ENCODE data around the gene PCDH9. TPM values are rescaled to one million over a fixed set of nuclear protein-coding genes. Genes with fewer than 3 reads are reported as not detected.

The PCDH9 gene
- total and polyA plus RNA-seq, 10 of the 15 experiments (the other 5 are each of a cell fraction or from before 2014, with no cell fraction given) = 0.02 to 2.3 (median 0.05) TPM; not detected in 1

DNA sequence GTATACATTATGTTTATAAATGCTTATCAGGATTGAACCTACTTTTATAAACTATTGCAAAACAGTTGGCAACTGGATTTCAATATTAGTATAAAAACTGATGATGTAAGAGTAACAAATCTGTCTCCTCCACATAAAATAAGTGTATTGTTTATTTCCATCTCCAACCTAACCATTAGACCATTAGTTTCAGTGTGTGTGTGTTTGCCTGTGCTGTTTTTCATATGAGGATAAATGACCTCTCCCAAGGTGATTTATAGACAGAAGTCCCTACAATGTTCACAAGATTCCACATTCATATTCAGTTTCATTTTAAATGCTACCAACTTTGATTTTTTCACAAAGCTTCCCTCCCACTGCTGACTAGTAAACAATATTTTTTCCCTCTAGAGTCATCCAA is 871.6 kb downstream of the PCDH9 start (continued):
- TF ChIP-seq, protein P1, sequence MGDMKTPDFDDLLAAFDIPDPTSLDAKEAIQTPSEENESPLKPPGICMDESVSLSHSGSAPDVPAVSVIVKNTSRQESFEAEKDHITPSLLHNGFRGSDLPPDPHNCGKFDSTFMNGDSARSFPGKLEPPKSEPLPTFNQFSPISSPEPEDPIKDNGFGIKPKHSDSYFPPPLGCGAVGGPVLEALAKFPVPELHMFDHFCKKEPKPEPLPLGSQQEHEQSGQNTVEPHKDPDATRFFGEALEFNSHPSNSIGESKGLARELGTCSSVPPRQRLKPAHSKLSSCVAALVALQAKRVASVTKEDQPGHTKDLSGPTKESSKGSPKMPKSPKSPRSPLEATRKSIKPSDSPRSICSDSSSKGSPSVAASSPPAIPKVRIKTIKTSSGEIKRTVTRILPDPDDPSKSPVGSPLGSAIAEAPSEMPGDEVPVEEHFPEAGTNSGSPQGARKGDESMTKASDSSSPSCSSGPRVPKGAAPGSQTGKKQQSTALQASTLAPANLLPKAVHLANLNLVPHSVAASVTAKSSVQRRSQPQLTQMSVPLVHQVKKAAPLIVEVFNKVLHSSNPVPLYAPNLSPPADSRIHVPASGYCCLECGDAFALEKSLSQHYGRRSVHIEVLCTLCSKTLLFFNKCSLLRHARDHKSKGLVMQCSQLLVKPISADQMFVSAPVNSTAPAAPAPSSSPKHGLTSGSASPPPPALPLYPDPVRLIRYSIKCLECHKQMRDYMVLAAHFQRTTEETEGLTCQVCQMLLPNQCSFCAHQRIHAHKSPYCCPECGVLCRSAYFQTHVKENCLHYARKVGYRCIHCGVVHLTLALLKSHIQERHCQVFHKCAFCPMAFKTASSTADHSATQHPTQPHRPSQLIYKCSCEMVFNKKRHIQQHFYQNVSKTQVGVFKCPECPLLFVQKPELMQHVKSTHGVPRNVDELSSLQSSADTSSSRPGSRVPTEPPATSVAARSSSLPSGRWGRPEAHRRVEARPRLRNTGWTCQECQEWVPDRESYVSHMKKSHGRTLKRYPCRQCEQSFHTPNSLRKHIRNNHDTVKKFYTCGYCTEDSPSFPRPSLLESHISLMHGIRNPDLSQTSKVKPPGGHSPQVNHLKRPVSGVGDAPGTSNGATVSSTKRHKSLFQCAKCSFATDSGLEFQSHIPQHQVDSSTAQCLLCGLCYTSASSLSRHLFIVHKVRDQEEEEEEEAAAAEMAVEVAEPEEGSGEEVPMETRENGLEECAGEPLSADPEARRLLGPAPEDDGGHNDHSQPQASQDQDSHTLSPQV (IDR thresholded peaks at IDR 0.05) = no peak
- TF ChIP-seq SMC3 (IDR thresholded peaks at IDR 0.05; ENCODE audit: borderline replicate concordance, low read length) (no peak), RAD51 (IDR thresholded peaks at IDR 0.05) (no peak), JUNB (IDR thresholded peaks at IDR 0.05) (no peak)
- TF ChIP-seq, protein P2, sequence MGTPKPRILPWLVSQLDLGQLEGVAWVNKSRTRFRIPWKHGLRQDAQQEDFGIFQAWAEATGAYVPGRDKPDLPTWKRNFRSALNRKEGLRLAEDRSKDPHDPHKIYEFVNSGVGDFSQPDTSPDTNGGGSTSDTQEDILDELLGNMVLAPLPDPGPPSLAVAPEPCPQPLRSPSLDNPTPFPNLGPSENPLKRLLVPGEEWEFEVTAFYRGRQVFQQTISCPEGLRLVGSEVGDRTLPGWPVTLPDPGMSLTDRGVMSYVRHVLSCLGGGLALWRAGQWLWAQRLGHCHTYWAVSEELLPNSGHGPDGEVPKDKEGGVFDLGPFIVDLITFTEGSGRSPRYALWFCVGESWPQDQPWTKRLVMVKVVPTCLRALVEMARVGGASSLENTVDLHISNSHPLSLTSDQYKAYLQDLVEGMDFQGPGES (IDR thresholded peaks at IDR 0.05) = no peak

DNA sequence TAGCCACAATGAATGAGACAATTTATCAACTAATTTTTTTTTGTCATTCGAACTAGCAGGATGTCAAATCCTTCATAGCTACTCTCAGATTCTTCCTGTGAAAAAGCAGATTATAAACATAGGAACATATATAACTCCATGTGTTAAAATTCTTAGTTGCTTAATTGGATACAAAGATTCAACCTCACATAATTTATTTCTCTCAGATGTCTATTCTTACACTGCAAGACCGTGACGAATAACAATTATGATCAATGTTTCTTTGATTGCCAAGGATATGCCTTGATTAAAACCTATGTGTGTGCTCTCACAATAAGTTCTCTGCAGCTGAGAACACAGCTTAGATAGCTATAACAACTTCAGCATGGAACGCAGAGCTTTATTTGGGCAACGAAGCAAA is 872.7 kb downstream of the PCDH9 start:
- intact Hi-C loops (cut with micrococcal nuclease; ENCODE audit: unreplicated experiment) = no loop called here
- POLR2A ChIA-PET = no interaction called here
- CTCF ChIA-PET = no interaction called here
- Histone ChIP-seq H3K36me3 (ENCODE audit: control insufficient read depth in 2 of 2, insufficient read depth in 2 of 2, low read length in 1 of 2) (no peaks in the 10 kb centered on the region), H2AFZ (ENCODE audit: control insufficient read depth, low read depth, low read length) (no peak overlapping the region), H3K79me2 (ENCODE audit: control insufficient read depth, insufficient read depth, low read length) (no peaks in the 10 kb centered on the region), H3K4me2 (ENCODE audit: control insufficient read depth, insufficient read depth) (no peak overlapping the region), H3K9ac (ENCODE audit: control insufficient read depth, insufficient read depth, low read length) (no peak overlapping the region), H3K9me3 (replicated peaks; ENCODE audit: control insufficient read depth, insufficient read depth, low read length) (no peaks in the 10 kb centered on the region), H3K27me3 (replicated peaks in 1 of 2; ENCODE audit: control insufficient read depth in 2 of 2, insufficient read depth in 2 of 2, low read length in 1 of 2) (no peaks in the 10 kb centered on the region), H4K20me1 (ENCODE audit: control insufficient read depth, insufficient read depth) (no peaks in the 10 kb centered on the region), H3K4me3 (no peak overlapping the region), H3K27ac (ENCODE audit: control insufficient read depth, insufficient read depth) (no peak overlapping the region), H3K4me1 (ENCODE audit: control insufficient read depth, insufficient read depth, low read length) (no peaks in the 10 kb centered on the region)
- RAD21 ChIA-PET (ENCODE audit: unreplicated experiment) = no interaction called here
- FAIRE-seq (no peak), ATAC-seq (no peak), DNase-seq (ENCODE audit: low read depth, low spot score) (no peak)
- WGBS (ENCODE audit: insufficient coverage, insufficient replicate concordance, low lambda C conversion rate, missing lambda C conversion rate) = 15% methylated on average over 5 of the region's 5 CpGs
- no TSS peak for BruUV-seq (replicated peaks)
- SMC1A ChIA-PET (ENCODE audit: uncharacterized antibody, unreplicated experiment) = interaction anchor here (1.5 kb wide), 1 partner anchor 14 kb away, joined by 5 read pairs; no protein-coding TSS in a partner anchor
- in situ Hi-C loops (cut with MboI) = no loop called here
- no peak for TF ChIP-seq RELA (IDR thresholded peaks at IDR 0.05; ENCODE audit: borderline replicate concordance, partially characterized antibody)
- TF ChIP-seq DPF2 (IDR thresholded peaks at IDR 0.05) = no peak
- no peak for TF ChIP-seq EZH2 (IDR thresholded peaks at IDR 0.05; ENCODE audit: borderline replicate concordance, control insufficient read depth, low read depth, low read length)
- TF ChIP-seq FOS (IDR thresholded peaks at IDR 0.05; ENCODE audit: borderline replicate concordance, extremely low read depth, insufficient read length) = no peak
- TF ChIP-seq JUNB (IDR thresholded peaks at IDR 0.05) = no peak
- TF ChIP-seq TBL1XR1 (IDR thresholded peaks at IDR 0.05; ENCODE audit: low read depth, low read length) = no peak
- TF ChIP-seq, protein P3, sequence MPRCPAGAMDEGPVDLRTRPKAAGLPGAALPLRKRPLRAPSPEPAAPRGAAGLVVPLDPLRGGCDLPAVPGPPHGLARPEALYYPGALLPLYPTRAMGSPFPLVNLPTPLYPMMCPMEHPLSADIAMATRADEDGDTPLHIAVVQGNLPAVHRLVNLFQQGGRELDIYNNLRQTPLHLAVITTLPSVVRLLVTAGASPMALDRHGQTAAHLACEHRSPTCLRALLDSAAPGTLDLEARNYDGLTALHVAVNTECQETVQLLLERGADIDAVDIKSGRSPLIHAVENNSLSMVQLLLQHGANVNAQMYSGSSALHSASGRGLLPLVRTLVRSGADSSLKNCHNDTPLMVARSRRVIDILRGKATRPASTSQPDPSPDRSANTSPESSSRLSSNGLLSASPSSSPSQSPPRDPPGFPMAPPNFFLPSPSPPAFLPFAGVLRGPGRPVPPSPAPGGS (IDR thresholded peaks at IDR 0.05; ENCODE audit: borderline replicate concordance, insufficient read depth, low read depth, low read length, poor library complexity, severe bottlenecking) = no peak
- TF ChIP-seq, protein P4, sequence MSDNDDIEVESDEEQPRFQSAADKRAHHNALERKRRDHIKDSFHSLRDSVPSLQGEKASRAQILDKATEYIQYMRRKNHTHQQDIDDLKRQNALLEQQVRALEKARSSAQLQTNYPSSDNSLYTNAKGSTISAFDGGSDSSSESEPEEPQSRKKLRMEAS (IDR thresholded peaks at IDR 0.05; ENCODE audit: low read depth, low read length) = no peak
- TF ChIP-seq BHLHE40 (IDR thresholded peaks at IDR 0.05; ENCODE audit: borderline replicate concordance in 1 of 2, low read depth in 2 of 2, low read length in 1 of 2) = no peak
- no peak for TF ChIP-seq SIN3A (IDR thresholded peaks at IDR 0.05; ENCODE audit: low read depth, low read length)
- no peak for TF ChIP-seq MTA3 (IDR thresholded peaks at IDR 0.05; ENCODE audit: borderline replicate concordance, low read length)
- no peak for TF ChIP-seq BRCA1 (IDR thresholded peaks at IDR 0.05; ENCODE audit: low read depth, low read length)
- no peak for TF ChIP-seq LARP7 (IDR thresholded peaks at IDR 0.05)
